D721Med (cell line): ENCODE results near the gene YY1.
"Not testable (repeated sequence)": the region's sequence is repeated elsewhere in the genome, so short reads cannot be mapped to it uniquely, and the experiment has no call there.

Experiments used
- DNase-seq: peaks from one replicate; pipeline ENCODE4 v3.0.0; 2011; ENCODE audit warnings: low spot score; ENCODE audit not compliant: insufficient read length
- FAIRE-seq: peaks from 2 replicates; lab custom pipeline; 2011; peaks lifted over from hg19 to GRCh38; lab: Jason Lieb, UNC
- CTCF ChIP-seq: IDR thresholded peaks from 2 replicates; pipeline ENCODE4 v1.5.1; 2012; ENCODE audit warnings: mild to moderate bottlenecking, control low read depth; ENCODE audit not compliant: insufficient read depth; ENCODE audit errors: missing control alignments

Gene YY1

GRCh38 chr14:100281286-100282082, 42.5 kb downstream of the YY1 start:
- no peak for FAIRE-seq

GRCh38 chr14:100282083-100282350, 43.1 kb downstream of the YY1 start:
- FAIRE-seq (no peak), DNase-seq (no peak)
- no peak for TF ChIP-seq CTCF

More at GRCh38 chr14:100281286-100282082, 42.5 kb downstream of the YY1 start:
- DNase-seq, result no peak
- TF ChIP-seq CTCF, result no peak

- FAIRE-seq, result no peak
- no peak for TF ChIP-seq CTCF
- DNase-seq, result no peak
Measured at GRCh38 chr14:100282766-100283419, 43.9 kb downstream of the YY1 start.

- FAIRE-seq, result not testable (repeated sequence)
Measured at GRCh38 chr14:100283436-100283835, 44.5 kb downstream of the YY1 start.

GRCh38 chr14:100283984-100284881, 45.3 kb downstream of the YY1 start:
- TF ChIP-seq CTCF, result no peak
- FAIRE-seq, result no peak
- DNase-seq, result no peak

More at GRCh38 chr14:100283436-100283835, 44.5 kb downstream of the YY1 start:
- DNase-seq, result not testable (repeated sequence)

- FAIRE-seq, result no peak
- TF ChIP-seq CTCF, result peak; percentile 53
- DNase-seq, result peak; percentile 94
Measured at GRCh38 chr14:100285021-100285912, 46.3 kb downstream of the YY1 start.
